Body of pancreas (tissue), 4 donors: ENCODE data around the gene GRID1. TPM values are rescaled to one million over a fixed set of nuclear protein-coding genes. Genes with fewer than 3 reads are reported as not detected.

Experiments used
- ATAC-seq: fragments of 150-250 bp; one replicate; pipeline ENCODE4 v1.9.1; 2016
- DNase-seq, 4 donors: peaks; one replicate each; pipeline ENCODE4 v3.0.0-alpha.2; 2019
- H3K27ac ChIP-seq, 4 donors: fragments of 200-600 bp; sonication (generic); 1 replicate in 3 of 4; 2 replicates in 1 of 4; pipeline versions ENCODE4 v1.5.1 to v1.6.1; 2016 to 2019; ENCODE audit warnings: mild to moderate bottlenecking in 1 of 4, mixed read lengths in 1 of 4, moderate library complexity in 1 of 4
- H3K27me3 ChIP-seq, 2 donors: fragments of 200-600 bp; sonication (generic); one replicate each; pipeline ENCODE4 v1.6.0; 2016; ENCODE audit warnings: mild to moderate bottlenecking in 1 of 2
- H3K36me3 ChIP-seq, 2 donors: fragments of 200-600 bp; sonication (generic); replicated peaks in 1 of 2; 2 replicates each; pipeline ENCODE4 v1.5.1; 2016; ENCODE audit warnings: low read depth in 2 of 2; ENCODE audit not compliant: insufficient read depth in 1 of 2
- H3K4me1 ChIP-seq: fragments of 200-600 bp; sonication (generic); one replicate; pipeline ENCODE4 v1.6.0; 2016
- H3K4me3 ChIP-seq, 2 donors: fragments of 200-600 bp; sonication (generic); 1 replicate in 1 of 2; 2 replicates in 1 of 2; pipeline ENCODE4 v1.5.1; 2016 to 2019
- H3K9me3 ChIP-seq, 3 donors: fragments of 200-600 bp; sonication (generic); 1 replicate in 2 of 3; 2 replicates in 1 of 3; pipeline ENCODE4 v1.5.1; 2016
- POLR2A ChIP-seq, 3 donors: fragments of 450-650 bp; IDR thresholded peaks; one replicate each; pipeline ENCODE4 v1.6.1; 2016; ENCODE audit warnings: antibody characterized with exemption in 3 of 3, mild to moderate bottlenecking in 2 of 3
- WGBS, 2 donors: methylation state at CpG; one replicate each; pipeline ENCODE4 v1.1.5; 2017; 5-methylcytosine and 5-hydroxymethylcytosine counted together
- intact Hi-C: fragments of 100-400 bp; cut with DNase I; formaldehyde crosslinking; loops from one replicate; pipeline ENCODE4 v1.15.1; 2023
- total RNA-seq, 2 donors: library from RNA; depleted of rRNA; stranded (reverse); fragments of >200 nt; gene quantifications; one replicate each; pipeline ENCODE4 v1.1.0, GENCODE V29; 2016
- TF ChIP-seq, protein P1 (sequence below), 7 experiments: fragments of 450-650 bp in 4 of 7; fragments of 200-600 bp in 3 of 7; sonication (generic) in 3 of 7; IDR thresholded peaks; one replicate each; pipeline ENCODE4 v1.5.1; 2016 to 2019; ENCODE audit warnings: antibody characterized with exemption in 7 of 7

GRID1 gene
- total RNA-seq, 2 donors from 2014 or later, result 1.0 to 1.6 TPM

DNA sequence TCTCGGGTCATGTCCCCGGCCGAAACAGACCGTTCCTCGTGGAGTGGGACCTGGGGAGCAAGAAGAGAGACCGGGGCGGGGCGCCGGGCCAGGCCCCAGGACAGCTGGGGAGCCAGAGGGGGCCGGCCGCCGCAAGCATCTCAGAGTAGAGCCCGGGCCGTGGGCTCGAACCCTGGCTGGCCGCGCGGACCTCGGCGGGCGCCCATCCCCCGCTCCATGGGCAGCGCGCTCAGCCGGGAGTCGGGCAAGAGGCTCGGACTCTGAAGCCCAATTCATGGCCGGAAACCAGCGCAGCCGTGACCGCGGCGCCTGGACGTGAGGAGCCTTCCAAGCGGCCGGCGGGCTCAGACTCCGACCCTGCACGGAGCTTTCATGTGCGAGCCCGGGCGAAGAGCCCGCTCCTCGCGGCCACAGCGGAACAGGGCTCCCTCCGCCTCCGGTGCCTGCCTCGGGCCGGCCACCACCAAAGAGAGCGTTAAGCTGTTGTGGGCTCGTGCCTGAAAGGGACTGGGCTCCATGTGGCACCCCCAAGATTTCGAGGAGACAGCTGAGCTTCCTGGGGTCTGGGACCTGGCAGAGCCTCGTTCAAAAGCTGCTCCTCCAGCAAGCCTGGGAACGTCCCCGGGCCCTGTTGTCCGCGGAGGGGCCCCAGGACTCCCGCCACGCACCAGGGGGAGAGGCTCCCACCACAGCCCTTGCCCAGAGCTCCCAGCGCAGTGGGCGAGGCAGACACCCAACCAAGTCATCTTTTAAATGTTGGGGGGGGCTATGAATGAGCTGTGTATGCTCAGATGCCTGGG, 757 bp upstream of the GRID1 start:
- no peaks in the 10 kb centered on the region for H3K9me3 ChIP-seq
- H3K4me3 ChIP-seq, result no peak overlapping the region
- DNase-seq, result peak in 2 of 4 donors; percentile 19 to 21
- TF ChIP-seq, protein P1, sequence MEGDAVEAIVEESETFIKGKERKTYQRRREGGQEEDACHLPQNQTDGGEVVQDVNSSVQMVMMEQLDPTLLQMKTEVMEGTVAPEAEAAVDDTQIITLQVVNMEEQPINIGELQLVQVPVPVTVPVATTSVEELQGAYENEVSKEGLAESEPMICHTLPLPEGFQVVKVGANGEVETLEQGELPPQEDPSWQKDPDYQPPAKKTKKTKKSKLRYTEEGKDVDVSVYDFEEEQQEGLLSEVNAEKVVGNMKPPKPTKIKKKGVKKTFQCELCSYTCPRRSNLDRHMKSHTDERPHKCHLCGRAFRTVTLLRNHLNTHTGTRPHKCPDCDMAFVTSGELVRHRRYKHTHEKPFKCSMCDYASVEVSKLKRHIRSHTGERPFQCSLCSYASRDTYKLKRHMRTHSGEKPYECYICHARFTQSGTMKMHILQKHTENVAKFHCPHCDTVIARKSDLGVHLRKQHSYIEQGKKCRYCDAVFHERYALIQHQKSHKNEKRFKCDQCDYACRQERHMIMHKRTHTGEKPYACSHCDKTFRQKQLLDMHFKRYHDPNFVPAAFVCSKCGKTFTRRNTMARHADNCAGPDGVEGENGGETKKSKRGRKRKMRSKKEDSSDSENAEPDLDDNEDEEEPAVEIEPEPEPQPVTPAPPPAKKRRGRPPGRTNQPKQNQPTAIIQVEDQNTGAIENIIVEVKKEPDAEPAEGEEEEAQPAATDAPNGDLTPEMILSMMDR (IDR thresholded peaks at IDR 0.05), result no peak
- no peak for TF ChIP-seq POLR2A (IDR thresholded peaks at IDR 0.05)
- no peak overlapping the region for H3K27ac ChIP-seq
- no peak for ATAC-seq
- intact Hi-C loops, result no loop called here
- peaks cover 0 to 13% of the 10 kb centered on the region in 2 donors for H3K27me3 ChIP-seq
- 15 to 69% methylated on average over 8 to 62 of the region's 62 CpGs for WGBS, 2 donors
- peaks cover 40% of the 10 kb centered on the region for H3K4me1 ChIP-seq
- no peaks in the 10 kb centered on the region for H3K36me3 ChIP-seq

DNA sequence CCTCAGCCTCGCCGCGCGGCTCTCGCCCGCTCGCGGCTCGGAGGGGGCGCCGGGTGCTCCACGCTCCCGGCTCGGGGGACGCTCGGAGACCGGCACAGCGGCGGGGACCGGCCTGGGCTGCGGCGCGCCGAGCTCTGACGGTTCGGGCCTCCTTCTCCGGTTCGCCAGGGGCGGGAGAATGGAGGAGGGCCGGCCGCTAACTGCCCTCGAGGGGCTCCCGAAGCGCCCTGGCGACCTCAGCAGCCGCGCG, 232 bp upstream of the GRID1 start:
- Histone ChIP-seq H3K36me3 (no peaks in the 10 kb centered on the region), H3K27ac (no peak overlapping the region), H3K9me3 (no peaks in the 10 kb centered on the region), H3K4me3 (no peak overlapping the region), H3K4me1 (peaks cover 40% of the 10 kb centered on the region), H3K27me3 (peaks cover 0 to 13% of the 10 kb centered on the region in 2 donors)
- WGBS, 2 donors, result 2% methylated on average over 32 of the region's 38 CpGs; no CpG with 5 or more reads in 1 of the 2 donors
- intact Hi-C loops, result no loop called here
- TF ChIP-seq, protein P1 (IDR thresholded peaks at IDR 0.05), result no peak
- no peak for TF ChIP-seq POLR2A (IDR thresholded peaks at IDR 0.05)
- DNase-seq (no peak), ATAC-seq (no peak)

DNA sequence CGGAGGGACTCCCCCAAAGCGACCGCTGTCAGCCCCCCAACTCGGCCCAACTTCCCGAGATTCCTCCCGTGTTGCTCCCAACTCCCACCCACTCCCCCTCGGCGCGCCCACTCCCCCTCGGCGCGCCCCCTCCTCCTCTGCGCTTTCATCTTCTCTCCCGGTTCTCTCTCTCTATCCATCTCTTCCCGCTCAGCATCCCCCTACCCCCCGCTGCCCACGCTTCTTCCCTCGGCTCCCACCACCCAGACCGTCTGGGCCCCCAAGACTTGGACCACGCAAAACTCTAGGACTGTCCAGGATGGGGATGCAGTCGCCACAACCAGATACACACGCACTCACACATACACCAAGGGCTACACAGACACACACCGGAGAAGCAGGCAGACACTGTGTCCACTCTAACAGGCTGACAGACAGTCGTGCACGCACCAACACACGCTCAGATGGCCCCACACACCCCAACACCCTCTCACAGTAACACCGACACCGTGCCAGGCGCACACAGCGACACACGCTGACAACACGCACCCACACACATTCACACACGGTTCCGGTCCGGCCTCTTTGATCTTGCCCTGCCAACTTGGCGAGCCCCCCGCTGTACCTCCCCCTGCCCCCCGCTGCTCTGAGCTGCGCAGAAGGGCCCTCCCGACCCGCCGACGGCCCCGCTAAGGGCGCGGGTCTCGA, 1.1 kb downstream of the GRID1 start:
- no peak for ATAC-seq
- 5 to 6% methylated on average over 23 to 46 of the region's 47 CpGs for WGBS, 2 donors
- TF ChIP-seq POLR2A (IDR thresholded peaks at IDR 0.05), result no peak
- TF ChIP-seq, protein P1 (IDR thresholded peaks at IDR 0.05), result no peak
- Histone ChIP-seq H3K4me3 (peak overlapping the region in 1 of 2 donors; percentile 26), H3K27me3 (peaks cover 0 to 13% of the 10 kb centered on the region in 2 donors), H3K4me1 (peaks cover 40% of the 10 kb centered on the region), H3K27ac (no peak overlapping the region), H3K9me3 (no peaks in the 10 kb centered on the region), H3K36me3 (no peaks in the 10 kb centered on the region)
- peak in 1 of 4 donors; percentile 12 for DNase-seq
- intact Hi-C loops, result no loop called here

- no peak overlapping the region for H3K27ac ChIP-seq
Observed at GRCh38 chr10:86364491-86365345, 1.9 kb downstream of the GRID1 start.

More at GRCh38 chr10:86364491-86365345, 1.9 kb downstream of the GRID1 start:
- Histone ChIP-seq H3K9me3 (no peaks in the 10 kb centered on the region), H3K36me3 (no peaks in the 10 kb centered on the region), H3K4me1 (peaks cover 40% of the 10 kb centered on the region), H3K4me3 (no peak overlapping the region), H3K27me3 (peaks cover 0 to 13% of the 10 kb centered on the region in 2 donors)
- TF ChIP-seq POLR2A (IDR thresholded peaks at IDR 0.05), result no peak
- TF ChIP-seq, protein P1 (IDR thresholded peaks at IDR 0.05), result no peak
- ATAC-seq (no peak), DNase-seq (peak in 1 of 4 donors; percentile 19)
- 6 to 14% methylated on average over 14 to 46 of the region's 46 CpGs for WGBS, 2 donors
- intact Hi-C loops, result no loop called here
